ENCODE results near the gene DDX17. TPM values are rescaled to one million over a fixed set of nuclear protein-coding genes. Genes with fewer than 3 reads are reported as not detected.

The DDX17 gene
- total RNA-seq, 1 experiment from 2014 or later: 234 TPM

DNA sequence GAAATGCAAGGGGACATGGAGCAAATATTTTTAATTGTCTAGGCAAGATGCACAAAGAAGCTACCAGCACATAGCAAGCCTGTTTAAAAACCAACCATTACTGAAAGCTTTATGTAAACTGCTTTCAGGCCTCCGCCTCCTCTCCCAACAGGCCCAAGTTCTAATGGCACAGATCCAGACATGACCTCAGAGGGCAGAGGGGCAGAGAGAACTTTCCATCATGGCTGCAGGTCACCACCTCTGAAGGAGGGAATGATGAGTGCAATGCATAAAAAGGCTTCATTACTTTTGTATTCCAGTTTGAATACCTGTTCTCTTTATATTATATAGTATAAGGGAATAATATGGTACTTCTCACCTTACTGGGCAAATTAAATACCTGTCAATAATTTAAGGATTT, 15.2 kb downstream of the DDX17 start:
- ChIA-PET POLR2A (interaction anchor here (1.4 kb wide), 1 partner anchor 11 kb away, joined by 9 read pairs; no protein-coding TSS in a partner anchor), CTCF (no interaction called here), RAD21 (ENCODE audit: low non-redundant PET in 1 of 2, low total read pairs in 2 of 2, uncharacterized antibody in 2 of 2, unreplicated experiment in 2 of 2) (no interaction called here)
- ATAC-seq (no peak; the same call in 1 of the 2 replicates), DNase-seq (ENCODE audit: low read depth, low spot score) (no peak)
- H3K4me1 ChIP-seq (ENCODE audit: control insufficient read depth in 1 of 2, insufficient read depth in 2 of 2, low read length in 2 of 2): no peaks in the 10 kb centered on the region; a peak in 1 of 4 replicates
- no peak overlapping the region for H3K9ac ChIP-seq (ENCODE audit: low read length)
- H3K9me3 ChIP-seq (ENCODE audit: control insufficient read depth in 1 of 2, insufficient read depth in 1 of 2, low read depth in 1 of 2, low read length in 2 of 2): no peaks in the 10 kb centered on the region
- no peaks in the 10 kb centered on the region for H3K27me3 ChIP-seq (ENCODE audit: insufficient read depth, low read length)
- H3K79me2 ChIP-seq (ENCODE audit: insufficient read depth, low read length): peaks cover 76% of the 10 kb centered on the region
- TF ChIP-seq EZH2 (IDR thresholded peaks at IDR 0.05) (no peak), SRF (IDR thresholded peaks at IDR 0.05; ENCODE audit: low read depth) (no peak), FOSL1 (IDR thresholded peaks at IDR 0.05; ENCODE audit: low read depth) (no peak), RAD21 (IDR thresholded peaks at IDR 0.05; ENCODE audit: low read depth) (no peak), ZFX (IDR thresholded peaks at IDR 0.05) (no peak), SP1 (IDR thresholded peaks at IDR 0.05; ENCODE audit: low read depth) (no peak), EGR1 (IDR thresholded peaks at IDR 0.05; ENCODE audit: low read depth) (no peak), JUND (IDR thresholded peaks at IDR 0.05) (no peak), POLR2A (IDR thresholded peaks at IDR 0.05; ENCODE audit: borderline replicate concordance, extremely low read depth, insufficient read depth, insufficient read length) (no peak), EZH2phosphoT487 (IDR thresholded peaks at IDR 0.05; ENCODE audit: borderline replicate concordance) (no peak), CEBPB (IDR thresholded peaks at IDR 0.05; ENCODE audit: low read depth) (no peak)
- TF ChIP-seq, protein P1, sequence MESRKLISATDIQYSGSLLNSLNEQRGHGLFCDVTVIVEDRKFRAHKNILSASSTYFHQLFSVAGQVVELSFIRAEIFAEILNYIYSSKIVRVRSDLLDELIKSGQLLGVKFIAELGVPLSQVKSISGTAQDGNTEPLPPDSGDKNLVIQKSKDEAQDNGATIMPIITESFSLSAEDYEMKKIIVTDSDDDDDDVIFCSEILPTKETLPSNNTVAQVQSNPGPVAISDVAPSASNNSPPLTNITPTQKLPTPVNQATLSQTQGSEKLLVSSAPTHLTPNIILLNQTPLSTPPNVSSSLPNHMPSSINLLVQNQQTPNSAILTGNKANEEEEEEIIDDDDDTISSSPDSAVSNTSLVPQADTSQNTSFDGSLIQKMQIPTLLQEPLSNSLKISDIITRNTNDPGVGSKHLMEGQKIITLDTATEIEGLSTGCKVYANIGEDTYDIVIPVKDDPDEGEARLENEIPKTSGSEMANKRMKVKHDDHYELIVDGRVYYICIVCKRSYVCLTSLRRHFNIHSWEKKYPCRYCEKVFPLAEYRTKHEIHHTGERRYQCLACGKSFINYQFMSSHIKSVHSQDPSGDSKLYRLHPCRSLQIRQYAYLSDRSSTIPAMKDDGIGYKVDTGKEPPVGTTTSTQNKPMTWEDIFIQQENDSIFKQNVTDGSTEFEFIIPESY (IDR thresholded peaks at IDR 0.05; ENCODE audit: extremely low read depth, insufficient replicate concordance, low read length): no peak
- TF ChIP-seq, protein P2, sequence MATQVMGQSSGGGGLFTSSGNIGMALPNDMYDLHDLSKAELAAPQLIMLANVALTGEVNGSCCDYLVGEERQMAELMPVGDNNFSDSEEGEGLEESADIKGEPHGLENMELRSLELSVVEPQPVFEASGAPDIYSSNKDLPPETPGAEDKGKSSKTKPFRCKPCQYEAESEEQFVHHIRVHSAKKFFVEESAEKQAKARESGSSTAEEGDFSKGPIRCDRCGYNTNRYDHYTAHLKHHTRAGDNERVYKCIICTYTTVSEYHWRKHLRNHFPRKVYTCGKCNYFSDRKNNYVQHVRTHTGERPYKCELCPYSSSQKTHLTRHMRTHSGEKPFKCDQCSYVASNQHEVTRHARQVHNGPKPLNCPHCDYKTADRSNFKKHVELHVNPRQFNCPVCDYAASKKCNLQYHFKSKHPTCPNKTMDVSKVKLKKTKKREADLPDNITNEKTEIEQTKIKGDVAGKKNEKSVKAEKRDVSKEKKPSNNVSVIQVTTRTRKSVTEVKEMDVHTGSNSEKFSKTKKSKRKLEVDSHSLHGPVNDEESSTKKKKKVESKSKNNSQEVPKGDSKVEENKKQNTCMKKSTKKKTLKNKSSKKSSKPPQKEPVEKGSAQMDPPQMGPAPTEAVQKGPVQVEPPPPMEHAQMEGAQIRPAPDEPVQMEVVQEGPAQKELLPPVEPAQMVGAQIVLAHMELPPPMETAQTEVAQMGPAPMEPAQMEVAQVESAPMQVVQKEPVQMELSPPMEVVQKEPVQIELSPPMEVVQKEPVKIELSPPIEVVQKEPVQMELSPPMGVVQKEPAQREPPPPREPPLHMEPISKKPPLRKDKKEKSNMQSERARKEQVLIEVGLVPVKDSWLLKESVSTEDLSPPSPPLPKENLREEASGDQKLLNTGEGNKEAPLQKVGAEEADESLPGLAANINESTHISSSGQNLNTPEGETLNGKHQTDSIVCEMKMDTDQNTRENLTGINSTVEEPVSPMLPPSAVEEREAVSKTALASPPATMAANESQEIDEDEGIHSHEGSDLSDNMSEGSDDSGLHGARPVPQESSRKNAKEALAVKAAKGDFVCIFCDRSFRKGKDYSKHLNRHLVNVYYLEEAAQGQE (IDR thresholded peaks at IDR 0.05; ENCODE audit: low read depth): no peak
- peaks cover 26% of the 10 kb centered on the region; the same call in 1 of the 2 replicates for H4K20me1 ChIP-seq (ENCODE audit: insufficient read depth)
- H3K4me3 ChIP-seq (replicated peaks in 1 of 2; ENCODE audit: low read depth in 1 of 2, low read length in 2 of 2): no peak overlapping the region
- no TSS peak for BruUV-seq (replicated peaks)
- intact Hi-C loops (cut with micrococcal nuclease): no loop called here
- H2AFZ ChIP-seq (ENCODE audit: low read depth, low read length, poor library complexity, severe bottlenecking): no peak overlapping the region
- peaks cover 87 to 88% of the 10 kb centered on the region in 2 experiments for H3K36me3 ChIP-seq (ENCODE audit: control insufficient read depth in 1 of 2, insufficient read depth in 2 of 2, low read length in 2 of 2)
- H3K4me2 ChIP-seq (ENCODE audit: low read length): no peak overlapping the region
- H3K27ac ChIP-seq (ENCODE audit: low read depth, low read length): peak overlapping the region; percentile 38; the same call in 1 of the 2 replicates
- no peaks in the 10 kb centered on the region for H3K9me2 ChIP-seq (ENCODE audit: insufficient read depth)

Data from HCT116 (cell line).